Activated naive CD4-positive, alpha-beta T cell treated with anti-CD3 and anti-CD28 coated beads, Interleukin-2, amount 50 U/mL, for 24 hours (primary cell): ENCODE results near the gene ADAMTS5.

Experiments used
- H3K27ac Mint-ChIP-seq: one replicate; pipeline ENCODE4 v1.8.0; 2021; ENCODE audit warnings: mild to moderate bottlenecking, mixed read lengths
- H3K27me3 Mint-ChIP-seq: one replicate; pipeline ENCODE4 v1.8.0; 2021; ENCODE audit warnings: mixed read lengths
- H3K36me3 Mint-ChIP-seq: one replicate; pipeline ENCODE4 v1.8.0; 2021; ENCODE audit warnings: mixed read lengths
- H3K4me1 Mint-ChIP-seq: one replicate; pipeline ENCODE4 v1.8.0; 2021; ENCODE audit warnings: mixed read lengths
- H3K4me3 Mint-ChIP-seq: one replicate; pipeline ENCODE4 v1.8.0; 2021; ENCODE audit warnings: mild to moderate bottlenecking, mixed read lengths
- H3K9me3 Mint-ChIP-seq: one replicate; pipeline ENCODE4 v1.8.0; 2021; ENCODE audit warnings: mixed read lengths

Gene ADAMTS5

GRCh38 chr21:26881504-26882228 is 85.2 kb downstream of the ADAMTS5 start:
- Mint-ChIP-seq H3K4me1 (no peaks in the 10 kb centered on the region), H3K27me3 (peaks cover 14% of the 10 kb centered on the region), H3K36me3 (no peaks in the 10 kb centered on the region), H3K27ac (no peak overlapping the region), H3K4me3 (no peak overlapping the region), H3K9me3 (no peaks in the 10 kb centered on the region)

- Mint-ChIP-seq H3K36me3 (no peaks in the 10 kb centered on the region), H3K4me1 (no peaks in the 10 kb centered on the region), H3K27ac (no peak overlapping the region), H3K9me3 (no peaks in the 10 kb centered on the region), H3K27me3 (peaks cover 10% of the 10 kb centered on the region), H3K4me3 (no peak overlapping the region)
Observed at GRCh38 chr21:26877018-26877417, 89.9 kb downstream of the ADAMTS5 start.

DNA sequence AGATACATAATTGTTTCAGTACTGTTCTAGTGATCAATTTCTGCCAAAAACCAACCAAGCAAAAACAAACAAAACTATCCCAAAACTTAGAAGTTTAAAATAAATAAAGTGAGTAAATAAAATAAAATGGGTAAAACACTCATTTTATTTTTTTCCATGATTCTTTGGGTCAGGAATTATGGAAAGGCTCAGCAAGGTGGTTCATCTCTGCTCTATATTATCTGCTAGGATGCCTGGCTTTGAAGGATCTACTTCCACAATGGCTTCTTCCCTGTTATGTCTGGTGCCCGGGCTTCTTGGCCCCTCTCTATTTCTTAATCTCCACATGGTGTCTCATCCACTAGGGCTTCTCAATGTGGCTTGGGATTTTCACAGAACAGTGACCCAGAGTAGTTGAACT is 92.5 kb downstream of the ADAMTS5 start:
- no peaks in the 10 kb centered on the region for H3K36me3 Mint-ChIP-seq
- H3K4me1 Mint-ChIP-seq, result no peaks in the 10 kb centered on the region
- H3K4me3 Mint-ChIP-seq, result no peak overlapping the region
- peaks cover 1% of the 10 kb centered on the region for H3K27me3 Mint-ChIP-seq
- no peak overlapping the region for H3K27ac Mint-ChIP-seq
- H3K9me3 Mint-ChIP-seq, result no peaks in the 10 kb centered on the region
